Loucy (cell line): ENCODE data around the gene RCN2.

ENCODE experiments used
- EZH2phosphoT487 ChIP-seq: fragments of 200-600 bp; IDR thresholded peaks from 2 replicates; pipeline ENCODE4 v1.6.1; 2018; ENCODE audit warnings: antibody characterized with exemption, mild to moderate bottlenecking, moderate library complexity, borderline replicate concordance
- TF ChIP-seq, protein P1 (sequence below): fragments of 200-600 bp; sonication (generic); conservative IDR thresholded peaks from 2 replicates; pipeline ENCODE4 v1.5.1; 2014; ENCODE audit warnings: mild to moderate bottlenecking, antibody characterized with exemption, low read length

GRCh38 chr15:76976141-76976540 lies 44.6 kb downstream of the RCN2 start:
- TF ChIP-seq, protein P1, sequence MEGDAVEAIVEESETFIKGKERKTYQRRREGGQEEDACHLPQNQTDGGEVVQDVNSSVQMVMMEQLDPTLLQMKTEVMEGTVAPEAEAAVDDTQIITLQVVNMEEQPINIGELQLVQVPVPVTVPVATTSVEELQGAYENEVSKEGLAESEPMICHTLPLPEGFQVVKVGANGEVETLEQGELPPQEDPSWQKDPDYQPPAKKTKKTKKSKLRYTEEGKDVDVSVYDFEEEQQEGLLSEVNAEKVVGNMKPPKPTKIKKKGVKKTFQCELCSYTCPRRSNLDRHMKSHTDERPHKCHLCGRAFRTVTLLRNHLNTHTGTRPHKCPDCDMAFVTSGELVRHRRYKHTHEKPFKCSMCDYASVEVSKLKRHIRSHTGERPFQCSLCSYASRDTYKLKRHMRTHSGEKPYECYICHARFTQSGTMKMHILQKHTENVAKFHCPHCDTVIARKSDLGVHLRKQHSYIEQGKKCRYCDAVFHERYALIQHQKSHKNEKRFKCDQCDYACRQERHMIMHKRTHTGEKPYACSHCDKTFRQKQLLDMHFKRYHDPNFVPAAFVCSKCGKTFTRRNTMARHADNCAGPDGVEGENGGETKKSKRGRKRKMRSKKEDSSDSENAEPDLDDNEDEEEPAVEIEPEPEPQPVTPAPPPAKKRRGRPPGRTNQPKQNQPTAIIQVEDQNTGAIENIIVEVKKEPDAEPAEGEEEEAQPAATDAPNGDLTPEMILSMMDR, result no peak
- TF ChIP-seq EZH2phosphoT487, result no peak
